ENCODE results near the gene RNF183.

RNF183 gene

DNA sequence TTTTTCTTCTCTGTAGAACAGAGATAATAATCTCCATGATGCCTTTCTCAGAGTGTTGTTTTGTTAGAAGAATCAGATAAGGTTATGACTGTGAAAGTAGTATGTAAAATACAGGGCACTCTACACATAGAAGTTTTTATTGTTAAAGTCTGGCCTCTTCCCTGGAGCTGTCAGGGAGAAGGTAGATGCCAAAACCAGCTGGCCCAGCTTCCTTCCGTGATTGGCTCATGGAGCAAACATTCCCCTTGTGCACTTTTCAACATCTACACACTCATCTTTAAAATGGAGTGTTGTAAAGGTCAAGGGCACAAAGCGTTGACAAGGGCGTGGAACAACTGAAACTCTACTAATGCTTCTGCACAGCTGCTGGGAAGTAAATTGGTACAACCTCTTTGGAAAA is 7.4 kb upstream of the RNF183 start:
- TF ChIP-seq, protein P1, sequence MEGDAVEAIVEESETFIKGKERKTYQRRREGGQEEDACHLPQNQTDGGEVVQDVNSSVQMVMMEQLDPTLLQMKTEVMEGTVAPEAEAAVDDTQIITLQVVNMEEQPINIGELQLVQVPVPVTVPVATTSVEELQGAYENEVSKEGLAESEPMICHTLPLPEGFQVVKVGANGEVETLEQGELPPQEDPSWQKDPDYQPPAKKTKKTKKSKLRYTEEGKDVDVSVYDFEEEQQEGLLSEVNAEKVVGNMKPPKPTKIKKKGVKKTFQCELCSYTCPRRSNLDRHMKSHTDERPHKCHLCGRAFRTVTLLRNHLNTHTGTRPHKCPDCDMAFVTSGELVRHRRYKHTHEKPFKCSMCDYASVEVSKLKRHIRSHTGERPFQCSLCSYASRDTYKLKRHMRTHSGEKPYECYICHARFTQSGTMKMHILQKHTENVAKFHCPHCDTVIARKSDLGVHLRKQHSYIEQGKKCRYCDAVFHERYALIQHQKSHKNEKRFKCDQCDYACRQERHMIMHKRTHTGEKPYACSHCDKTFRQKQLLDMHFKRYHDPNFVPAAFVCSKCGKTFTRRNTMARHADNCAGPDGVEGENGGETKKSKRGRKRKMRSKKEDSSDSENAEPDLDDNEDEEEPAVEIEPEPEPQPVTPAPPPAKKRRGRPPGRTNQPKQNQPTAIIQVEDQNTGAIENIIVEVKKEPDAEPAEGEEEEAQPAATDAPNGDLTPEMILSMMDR (IDR thresholded peaks at IDR 0.05; ENCODE audit: control insufficient read depth, extremely low read depth, insufficient read depth), result no peak
- H3K4me3 ChIP-seq (ENCODE audit: low read depth, low read length), result no peak overlapping the region
- peak; percentile 11 for DNase-seq (ENCODE audit: low read depth)

DNA sequence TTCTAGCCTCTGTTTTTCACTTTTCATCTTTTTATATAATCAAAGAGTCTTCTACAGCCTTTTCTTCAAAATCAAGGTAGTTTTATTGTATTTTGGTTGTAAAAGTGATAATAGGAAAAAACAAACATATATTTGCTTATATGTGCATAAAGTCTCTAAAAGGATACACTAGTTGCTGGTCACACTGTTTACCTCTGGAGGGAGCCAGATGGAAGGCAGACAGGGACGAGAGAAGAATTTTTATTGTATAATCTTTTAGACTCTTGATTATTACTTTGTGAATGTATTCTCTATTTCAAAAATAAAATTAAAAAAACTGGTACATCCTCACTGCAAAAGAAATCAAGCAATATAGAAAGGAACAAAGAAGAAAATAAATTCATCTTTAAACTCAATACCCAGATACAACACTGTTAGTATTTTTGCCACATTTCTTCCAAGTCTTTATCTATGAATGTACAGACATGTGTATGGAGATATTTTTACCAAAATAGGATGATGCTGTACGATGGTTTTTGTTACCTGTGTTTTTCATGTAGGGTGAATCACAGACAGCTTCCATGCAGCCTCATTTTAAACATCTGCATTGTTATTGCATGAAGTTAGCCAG is 6.1 kb upstream of the RNF183 start:
- no peak overlapping the region for H3K4me3 ChIP-seq (ENCODE audit: low read depth, low read length)
- DNase-seq (ENCODE audit: low read depth), result peak; percentile 19
- TF ChIP-seq, protein P1 (IDR thresholded peaks at IDR 0.05; ENCODE audit: control insufficient read depth, extremely low read depth, insufficient read depth), result peak; percentile 85

DNA sequence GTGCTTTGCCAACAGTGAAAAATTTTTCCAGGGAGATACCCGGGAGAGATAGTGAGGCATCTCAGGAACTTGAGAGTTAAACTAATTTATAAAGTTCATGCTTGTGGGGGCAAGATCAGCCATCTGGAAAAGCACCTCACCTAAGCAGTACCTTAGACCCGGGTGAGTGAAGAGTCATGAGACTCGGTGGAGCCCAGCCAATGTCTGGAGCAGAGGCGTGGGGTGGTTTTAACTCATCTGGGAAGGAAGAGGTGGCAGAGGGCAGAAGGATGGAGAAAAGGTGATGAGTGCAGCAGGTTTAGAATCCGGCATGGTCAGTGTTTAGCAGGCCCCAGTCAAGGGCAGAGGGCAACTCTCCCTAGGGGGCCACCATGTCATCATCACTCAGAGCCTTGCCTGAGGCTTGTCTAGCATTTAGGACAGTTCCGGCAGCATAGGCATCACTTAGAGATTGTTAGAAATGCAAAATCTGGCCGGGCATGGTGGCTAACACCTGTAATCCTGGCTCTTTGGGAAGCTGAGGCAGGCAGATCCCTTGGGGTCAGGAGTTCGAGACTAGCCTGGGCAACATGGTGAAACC is 4.3 kb upstream of the RNF183 start:
- no peak for DNase-seq (ENCODE audit: low read depth)
- TF ChIP-seq, protein P1 (IDR thresholded peaks at IDR 0.05; ENCODE audit: control insufficient read depth, extremely low read depth, insufficient read depth), result no peak
- H3K4me3 ChIP-seq (ENCODE audit: low read depth, low read length), result no peak overlapping the region

DNA sequence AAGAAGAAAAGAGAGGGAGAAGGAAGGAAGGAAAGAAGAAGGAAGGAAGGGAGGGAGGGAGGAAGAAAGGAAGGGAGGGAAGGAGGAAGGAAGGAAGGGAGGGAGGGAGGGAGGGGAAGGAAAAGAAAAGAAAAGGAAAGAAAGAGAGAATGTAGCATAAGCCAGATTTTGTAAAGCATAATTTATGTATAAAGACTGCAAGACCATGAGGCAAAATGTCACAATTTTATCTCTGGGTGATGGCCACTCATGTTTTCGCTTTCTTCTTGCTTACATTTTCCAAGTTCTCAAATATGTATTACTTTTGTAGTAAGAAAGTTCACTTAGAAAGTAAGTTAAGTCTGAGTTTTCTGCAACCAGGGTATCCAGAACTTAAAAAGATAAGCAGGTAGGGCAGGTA is 3.4 kb upstream of the RNF183 start:
- no peak for DNase-seq (ENCODE audit: low read depth)
- H3K4me3 ChIP-seq (ENCODE audit: low read depth, low read length), result no peak overlapping the region
- TF ChIP-seq, protein P1 (IDR thresholded peaks at IDR 0.05; ENCODE audit: control insufficient read depth, extremely low read depth, insufficient read depth), result no peak

DNA sequence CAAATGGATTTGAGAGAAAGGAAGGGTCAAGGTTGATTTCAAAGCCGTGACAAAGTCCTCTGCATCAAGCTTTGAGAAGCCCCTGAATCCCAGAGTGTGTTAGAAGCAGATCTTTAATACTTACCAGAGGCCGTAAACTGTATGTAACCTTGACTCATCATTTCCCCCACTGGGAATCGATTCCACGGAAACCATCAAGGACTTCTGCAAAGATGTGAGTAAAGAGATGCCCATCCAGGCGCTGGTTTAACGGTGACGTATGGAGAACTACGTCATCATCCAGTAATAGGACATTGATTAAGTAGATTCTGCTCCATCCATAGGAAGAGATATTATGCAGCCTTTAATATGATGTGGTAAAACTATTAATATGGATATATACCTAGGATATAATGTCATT is 1.6 kb downstream of the RNF183 start:
- no peak for DNase-seq (ENCODE audit: low read depth)
- TF ChIP-seq, protein P1 (IDR thresholded peaks at IDR 0.05; ENCODE audit: control insufficient read depth, extremely low read depth, insufficient read depth), result no peak
- no peak overlapping the region for H3K4me3 ChIP-seq (ENCODE audit: low read depth, low read length)

DNA sequence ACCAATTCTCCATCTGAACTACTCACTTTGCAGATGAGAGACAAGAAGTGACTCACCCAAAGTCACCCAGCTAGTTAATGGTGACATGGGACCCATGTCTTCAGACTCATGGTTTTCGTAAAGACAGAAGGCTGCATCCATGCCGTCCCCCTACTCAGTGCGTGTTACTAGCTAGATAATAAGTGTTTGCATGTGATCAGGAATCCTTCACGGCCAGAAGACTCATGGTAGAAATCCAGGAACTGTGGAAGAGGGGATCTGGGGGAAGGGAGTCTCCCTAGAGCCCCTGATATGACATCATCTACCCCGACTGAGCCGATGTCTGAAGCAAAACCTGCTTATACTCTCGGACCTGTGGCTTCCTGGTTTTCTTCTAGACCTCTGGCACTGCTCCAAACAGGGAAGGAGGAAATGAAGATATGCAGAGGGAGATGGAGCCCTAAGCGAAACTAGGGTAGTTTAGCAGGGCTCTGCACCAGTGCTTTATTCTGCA is 3.3 kb downstream of the RNF183 start:
- no peak overlapping the region for H3K4me3 ChIP-seq (ENCODE audit: low read depth, low read length)
- TF ChIP-seq, protein P1 (IDR thresholded peaks at IDR 0.05; ENCODE audit: control insufficient read depth, extremely low read depth, insufficient read depth), result no peak
- peak; percentile 22 for DNase-seq (ENCODE audit: low read depth)

All from LNCaP clone FGC (cell line).